Prostate gland (tissue), 2 donors: Measurements from ENCODE around the gene ARPC5. TPM values are rescaled to one million over a fixed set of nuclear protein-coding genes. Genes with fewer than 3 reads are reported as not detected.

Experiments used
- DNase-seq: peaks from one replicate; pipeline ENCODE4 v3.0.0-alpha.2; 2019; ENCODE audit warnings: low spot score
- H3K27ac ChIP-seq, 2 donors: fragments of 200-600 bp; sonication (generic); 2 replicates each; pipeline ENCODE4 v1.5.1; 2017 to 2019
- H3K27me3 ChIP-seq: fragments of 200-600 bp; sonication (generic); replicated peaks from 2 replicates; pipeline ENCODE4 v1.5.1; 2019; ENCODE audit not compliant: insufficient read depth
- H3K36me3 ChIP-seq, 2 donors: fragments of 200-600 bp; sonication (generic); 1 replicate in 1 of 2; 2 replicates in 1 of 2; pipeline versions ENCODE4 v1.5.1 to v1.8.1; 2017 to 2019
- H3K4me1 ChIP-seq: fragments of 200-600 bp; sonication (generic); replicated peaks from 2 replicates; pipeline ENCODE4 v1.5.1; 2019
- H3K4me3 ChIP-seq, 2 donors: fragments of 200-600 bp; sonication (generic); 2 replicates each; pipeline ENCODE4 v1.5.1; 2017 to 2019
- H3K9me3 ChIP-seq: fragments of 200-600 bp; sonication (generic); 2 replicates; pipeline ENCODE4 v1.5.1; 2017
- POLR2A ChIP-seq: fragments of 450-650 bp; IDR thresholded peaks from one replicate; pipeline ENCODE4 v1.6.1; 2016; ENCODE audit warnings: antibody characterized with exemption, mild to moderate bottlenecking
- POLR2AphosphoS5 ChIP-seq: sonication (generic); formaldehyde crosslinking; IDR thresholded peaks from one replicate; pipeline ENCODE4 v1.6.1; 2017; ENCODE audit warnings: antibody characterized with exemption
- WGBS: methylation state at CpG from one replicate; pipeline ENCODE4 v1.1.5; 2018; 5-methylcytosine and 5-hydroxymethylcytosine counted together
- intact Hi-C: fragments of 100-400 bp; cut with DNase I; formaldehyde crosslinking; loops from one replicate; pipeline ENCODE4 v1.14.2; 2022
- total RNA-seq, 2 donors: library from RNA; depleted of rRNA; stranded (reverse); fragments of >200 nt; gene quantifications; one replicate each; pipeline ENCODE4 v1.1.0, GENCODE V29; 2016
- TF ChIP-seq, protein P1 (sequence below), 4 experiments: fragments of 200-600 bp in 2 of 4; fragments of 450-650 bp in 2 of 4; sonication (generic) in 2 of 4; IDR thresholded peaks; 1 replicate in 3 of 4; 2 replicates in 1 of 4; pipeline ENCODE4 v1.5.1; 2016 to 2019; ENCODE audit warnings: antibody characterized with exemption in 4 of 4, mild to moderate bottlenecking in 2 of 4, moderate library complexity in 2 of 4

The ARPC5 gene
- total RNA-seq, 2 donors from 2014 or later = 62.9 to 92.8 TPM

GRCh38 chr1:183595537-183595936 lies 40.0 kb downstream of the ARPC5 start:
- DNase-seq = no peak
- Histone ChIP-seq H3K9me3 (no peaks in the 10 kb centered on the region), H3K27me3 (no peaks in the 10 kb centered on the region), H3K27ac (no peak overlapping the region), H3K4me3 (no peak overlapping the region), H3K4me1 (no peaks in the 10 kb centered on the region), H3K36me3 (no peaks in the 10 kb centered on the region)
- TF ChIP-seq POLR2AphosphoS5 = no peak
- TF ChIP-seq, protein P1, sequence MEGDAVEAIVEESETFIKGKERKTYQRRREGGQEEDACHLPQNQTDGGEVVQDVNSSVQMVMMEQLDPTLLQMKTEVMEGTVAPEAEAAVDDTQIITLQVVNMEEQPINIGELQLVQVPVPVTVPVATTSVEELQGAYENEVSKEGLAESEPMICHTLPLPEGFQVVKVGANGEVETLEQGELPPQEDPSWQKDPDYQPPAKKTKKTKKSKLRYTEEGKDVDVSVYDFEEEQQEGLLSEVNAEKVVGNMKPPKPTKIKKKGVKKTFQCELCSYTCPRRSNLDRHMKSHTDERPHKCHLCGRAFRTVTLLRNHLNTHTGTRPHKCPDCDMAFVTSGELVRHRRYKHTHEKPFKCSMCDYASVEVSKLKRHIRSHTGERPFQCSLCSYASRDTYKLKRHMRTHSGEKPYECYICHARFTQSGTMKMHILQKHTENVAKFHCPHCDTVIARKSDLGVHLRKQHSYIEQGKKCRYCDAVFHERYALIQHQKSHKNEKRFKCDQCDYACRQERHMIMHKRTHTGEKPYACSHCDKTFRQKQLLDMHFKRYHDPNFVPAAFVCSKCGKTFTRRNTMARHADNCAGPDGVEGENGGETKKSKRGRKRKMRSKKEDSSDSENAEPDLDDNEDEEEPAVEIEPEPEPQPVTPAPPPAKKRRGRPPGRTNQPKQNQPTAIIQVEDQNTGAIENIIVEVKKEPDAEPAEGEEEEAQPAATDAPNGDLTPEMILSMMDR (IDR thresholded peaks at IDR 0.05) = no peak
- TF ChIP-seq POLR2A = no peak
- intact Hi-C loops = no loop called here
- 94% methylated on average over 2 of the region's 2 CpGs for WGBS

DNA sequence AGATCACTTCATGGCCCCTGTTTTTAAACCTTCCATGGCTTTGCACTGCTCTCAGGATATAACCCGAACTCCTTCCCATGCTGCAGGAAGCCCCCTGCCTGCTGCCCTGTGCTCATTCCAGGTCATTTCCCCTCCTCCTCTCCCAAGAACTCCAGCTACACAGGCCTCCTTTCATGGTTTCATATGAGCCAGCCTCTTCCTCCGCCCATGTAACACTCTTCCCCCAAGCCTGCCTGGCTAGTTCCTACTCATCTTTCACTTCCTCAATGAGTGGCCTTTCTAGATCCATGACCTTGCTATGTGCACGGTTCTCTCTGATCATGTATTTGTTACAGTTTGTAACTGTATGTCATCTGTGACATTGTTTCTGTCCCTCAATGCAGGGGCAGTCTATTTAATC lies 42.2 kb downstream of the ARPC5 start:
- no peak overlapping the region for H3K4me3 ChIP-seq
- TF ChIP-seq, protein P1 (IDR thresholded peaks at IDR 0.05) = no peak
- TF ChIP-seq POLR2A (no peak), POLR2AphosphoS5 (no peak)
- no peak overlapping the region for H3K27ac ChIP-seq
- intact Hi-C loops = no loop called here
- no peaks in the 10 kb centered on the region for H3K9me3 ChIP-seq
- no peaks in the 10 kb centered on the region for H3K27me3 ChIP-seq
- H3K36me3 ChIP-seq = no peaks in the 10 kb centered on the region
- no peak for DNase-seq
- no peaks in the 10 kb centered on the region for H3K4me1 ChIP-seq
- 67% methylated on average over 3 of the region's 3 CpGs for WGBS

DNA sequence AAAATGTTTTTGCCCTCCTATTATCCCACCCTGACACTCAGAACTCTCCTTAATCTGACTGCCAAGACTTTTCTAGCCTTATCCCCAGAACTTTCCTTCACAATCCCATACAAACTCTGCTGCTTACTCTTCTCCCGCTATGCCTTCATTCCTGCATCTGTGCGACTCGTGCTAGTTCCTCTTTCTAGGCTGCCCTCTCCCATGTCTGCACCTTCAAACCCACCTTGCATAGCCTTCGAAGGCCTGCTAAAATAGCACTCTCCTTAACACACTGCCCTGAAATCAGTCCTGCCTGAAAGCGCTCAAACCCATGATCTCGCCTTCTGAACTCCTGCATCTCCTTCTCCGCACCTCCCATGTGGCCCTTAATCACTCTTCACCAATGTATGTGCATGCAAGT lies 42.9 kb downstream of the ARPC5 start:
- Histone ChIP-seq H3K4me3 (no peak overlapping the region), H3K27me3 (no peaks in the 10 kb centered on the region), H3K36me3 (no peaks in the 10 kb centered on the region), H3K27ac (no peak overlapping the region), H3K4me1 (no peaks in the 10 kb centered on the region), H3K9me3 (no peaks in the 10 kb centered on the region)
- DNase-seq = no peak
- TF ChIP-seq, protein P1 (IDR thresholded peaks at IDR 0.05) = no peak
- TF ChIP-seq POLR2A (no peak), POLR2AphosphoS5 (no peak)
- intact Hi-C loops = no loop called here
- 93% methylated on average over 7 of the region's 7 CpGs for WGBS

- intact Hi-C loops = no loop called here
- WGBS = 88% methylated on average over 6 of the region's 6 CpGs
- Histone ChIP-seq H3K9me3 (no peaks in the 10 kb centered on the region), H3K27me3 (no peaks in the 10 kb centered on the region), H3K36me3 (no peaks in the 10 kb centered on the region), H3K27ac (no peak within 1 kb of the TSS), H3K4me3 (no peak within 1 kb of the TSS), H3K4me1 (no peaks in the 10 kb centered on the region)
- no peak for DNase-seq
- TF ChIP-seq POLR2AphosphoS5 = no peak
- TF ChIP-seq, protein P1 (IDR thresholded peaks at IDR 0.05) = no peak
- TF ChIP-seq POLR2A = no peak
Measured at GRCh38 chr1:183590244-183591191, 45.1 kb downstream of the ARPC5 start, which contains the start of gene NCF2. TSS of gene NCF2 (minus strand) at chr1:183590459. CDS start at chr1:183590329, 130 bp downstream.

GRCh38 chr1:183589874-183590243 lies 45.7 kb downstream of the ARPC5 start:
- TF ChIP-seq POLR2AphosphoS5 (no peak), POLR2A (no peak)
- TF ChIP-seq, protein P1 (IDR thresholded peaks at IDR 0.05) = no peak
- Histone ChIP-seq H3K9me3 (no peaks in the 10 kb centered on the region), H3K4me3 (no peak overlapping the region), H3K4me1 (no peaks in the 10 kb centered on the region), H3K36me3 (no peaks in the 10 kb centered on the region), H3K27me3 (no peaks in the 10 kb centered on the region), H3K27ac (no peak overlapping the region)
- intact Hi-C loops = no loop called here
- 84% methylated on average over 4 of the region's 4 CpGs for WGBS
- no peak for DNase-seq
